ENCODE measurements around the gene NDP. TPM values are rescaled to one million over a fixed set of nuclear protein-coding genes. Genes with fewer than 3 reads are reported as not detected.

The NDP gene
- total RNA-seq, 2 experiments from 2014 or later, result not detected

GRCh38 chrX:43899878-43900815 lies 73.0 kb downstream of the NDP start:
- Mint-ChIP-seq H3K4me3 (no peak overlapping the region), H3K27me3 (no peaks in the 10 kb centered on the region), H3K4me1 (no peaks in the 10 kb centered on the region), H3K27ac (no peak overlapping the region), H3K36me3 (ENCODE audit: low read depth) (no peaks in the 10 kb centered on the region), H3K9me3 (no peaks in the 10 kb centered on the region)
- ChIA-PET POLR2A (no interaction called here), CTCF (no interaction called here)
- DNase-seq, result no peak

Other genes starting within 250 kb of the NDP start
- gene MAOB, start 90.9 kb downstream of the NDP start, total RNA-seq, result not detected

Measured in activated CD4-positive, alpha-beta T cell treated with anti-CD3 and anti-CD28 coated beads, Interleukin-2, amount 10 ng/mL, durations not matched to agents 7 days and 5 days (primary cell).